ENCODE measurements around the gene SLC25A42. TPM values are rescaled to one million over a fixed set of nuclear protein-coding genes. Genes with fewer than 3 reads are reported as not detected.
"Not testable (repeated sequence)": the region's sequence is repeated elsewhere in the genome, so short reads cannot be mapped to it uniquely, and the experiment has no call there.

Gene SLC25A42, protein sequence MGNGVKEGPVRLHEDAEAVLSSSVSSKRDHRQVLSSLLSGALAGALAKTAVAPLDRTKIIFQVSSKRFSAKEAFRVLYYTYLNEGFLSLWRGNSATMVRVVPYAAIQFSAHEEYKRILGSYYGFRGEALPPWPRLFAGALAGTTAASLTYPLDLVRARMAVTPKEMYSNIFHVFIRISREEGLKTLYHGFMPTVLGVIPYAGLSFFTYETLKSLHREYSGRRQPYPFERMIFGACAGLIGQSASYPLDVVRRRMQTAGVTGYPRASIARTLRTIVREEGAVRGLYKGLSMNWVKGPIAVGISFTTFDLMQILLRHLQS
- 1.3 and 6.2 TPM in 2 replicates for total RNA-seq (2014; rRNA removed; shearing (Covaris generic))

DNA sequence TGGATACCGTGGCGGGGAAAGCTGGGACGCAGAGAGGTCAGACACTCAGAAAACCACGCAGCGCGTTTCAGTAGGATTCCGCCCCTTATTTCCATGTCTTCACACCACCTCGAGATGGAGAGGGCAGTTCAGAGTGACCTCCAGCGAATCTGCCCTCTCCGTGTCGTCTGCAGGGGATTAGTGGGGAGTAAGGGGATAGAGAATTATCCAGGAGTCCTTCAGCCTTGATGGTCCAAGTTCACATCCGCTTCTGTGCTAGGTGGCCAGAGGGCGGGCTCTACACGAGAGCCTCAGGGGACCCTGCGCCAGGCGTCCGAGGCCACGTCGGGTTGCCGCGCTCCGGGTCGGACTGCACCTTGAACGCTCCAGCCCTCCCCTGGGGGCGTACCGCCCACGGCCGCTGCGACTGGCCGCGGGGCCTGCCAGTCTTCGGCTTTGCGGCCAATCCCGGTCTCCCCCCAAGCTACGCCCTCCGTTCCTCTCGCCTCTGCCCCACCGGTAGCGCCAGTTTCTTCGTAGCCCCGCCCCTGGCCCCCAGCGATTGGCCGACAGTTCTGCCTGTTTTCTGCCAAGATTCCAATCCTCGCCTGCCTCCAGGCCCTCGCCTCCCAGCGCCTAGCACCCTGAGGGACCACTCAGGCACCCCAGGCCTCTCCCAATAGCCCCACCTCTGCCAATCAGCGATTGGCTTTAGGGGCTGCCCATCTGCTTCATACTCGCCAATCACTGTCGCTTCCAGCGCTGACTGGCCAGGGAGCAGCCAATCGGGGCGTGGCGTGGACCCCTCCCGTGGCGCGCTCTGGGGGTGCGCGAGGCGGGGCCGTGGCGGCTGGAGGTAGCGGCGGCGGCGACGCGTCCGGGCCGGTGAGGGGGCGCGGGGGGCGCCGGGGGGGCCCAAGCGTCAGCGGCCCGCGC is at the start of gene SLC25A42:
Gene SLC25A42 (plus strand): TSS at position 812 of the 915 bp plus-strand sequence. CDS start 32,131 bp downstream, outside the sequence.
- peak; percentile 100 for DNase-seq (ENCODE audit: low read depth)

DNA sequence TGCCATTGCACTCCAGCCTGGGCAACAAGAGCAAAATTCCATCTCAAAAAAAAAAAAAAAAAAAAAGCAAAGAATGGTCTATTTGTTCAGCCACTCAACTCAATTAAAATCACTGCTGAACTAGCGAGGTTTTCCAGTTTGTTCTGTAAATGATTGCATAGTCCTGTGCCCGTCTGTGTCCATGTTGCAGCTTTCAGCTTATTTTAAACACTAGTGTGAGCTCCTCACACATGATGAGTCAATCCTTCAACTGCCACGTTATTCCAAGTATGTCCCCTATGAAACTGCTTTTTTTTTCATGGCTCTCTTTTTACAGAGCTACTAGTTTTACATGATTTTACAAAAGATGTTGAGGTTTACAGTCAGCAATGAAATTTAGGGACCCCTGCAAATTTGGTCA is 42.7 kb upstream of the SLC25A42 start:
- DNase-seq (ENCODE audit: low read depth) = no peak

DNA sequence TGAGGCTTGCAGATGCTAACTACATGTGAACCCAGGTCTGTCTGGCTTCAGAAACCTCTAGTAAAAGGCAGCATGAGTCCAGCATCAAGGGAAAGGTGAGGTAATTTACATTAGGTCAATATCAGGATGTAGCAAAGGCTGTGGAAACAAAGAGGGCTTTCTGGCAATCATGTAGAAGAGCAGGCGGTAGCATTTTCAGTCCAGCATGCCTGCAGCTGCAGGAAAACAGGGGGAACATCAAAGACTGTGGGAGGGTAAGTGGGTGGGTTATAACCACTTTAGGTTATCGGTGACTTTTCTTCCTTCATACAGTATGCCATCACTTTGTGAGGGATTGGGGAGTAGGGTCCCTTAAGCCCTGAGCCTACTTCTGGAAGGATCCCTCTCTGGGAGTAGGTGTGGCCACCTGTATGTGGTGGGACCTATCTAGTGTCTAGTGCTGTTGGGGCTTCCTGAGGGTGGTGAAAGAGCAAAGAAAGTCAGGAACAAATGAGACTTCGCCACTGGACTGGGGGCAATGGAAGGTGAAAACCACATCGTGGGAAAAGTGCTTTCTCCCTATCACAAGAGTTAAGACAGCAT is 41.3 kb upstream of the SLC25A42 start:
- DNase-seq (ENCODE audit: low read depth) = no peak

DNA sequence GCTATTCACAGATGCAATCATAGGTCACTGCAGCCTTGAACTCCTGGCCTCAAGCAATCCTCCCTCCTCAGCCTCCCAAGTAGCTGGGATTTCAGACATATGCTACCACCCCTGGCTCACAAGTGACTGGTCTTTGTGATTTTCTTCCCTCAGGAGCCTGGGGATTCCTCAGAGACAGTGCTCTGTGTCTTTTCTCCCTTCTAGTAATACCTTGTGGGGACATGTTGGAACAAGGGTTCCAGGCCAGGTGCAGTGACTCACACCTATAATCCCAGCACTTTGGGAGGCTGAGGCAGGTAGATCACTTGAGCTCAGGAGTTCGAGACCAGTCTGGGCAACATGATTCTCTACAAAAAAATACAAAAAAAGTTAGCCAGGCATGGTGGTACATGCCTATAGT is 40.4 kb upstream of the SLC25A42 start:
- not testable (repeated sequence) for DNase-seq (ENCODE audit: low read depth)

DNA sequence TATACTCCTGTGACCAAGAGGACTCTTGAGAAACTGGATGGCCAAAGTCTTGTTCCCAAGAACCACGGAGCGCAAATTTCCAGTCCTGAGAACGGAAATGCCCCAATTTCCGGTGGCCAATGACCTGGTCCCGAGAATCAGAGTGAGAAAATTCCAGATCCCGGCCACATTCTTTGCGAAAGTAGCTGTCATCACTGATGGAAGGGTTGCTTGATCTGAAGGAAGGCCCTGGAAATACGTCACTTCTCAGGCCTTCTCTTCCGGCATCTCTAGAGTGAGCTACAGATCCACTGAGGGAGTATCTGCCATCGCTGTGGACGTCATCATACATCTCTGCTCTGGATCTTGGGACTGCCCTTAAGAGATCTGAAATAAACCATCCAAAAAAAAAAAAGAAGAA is 37.9 kb upstream of the SLC25A42 start:
- DNase-seq (ENCODE audit: low read depth) = no peak

DNA sequence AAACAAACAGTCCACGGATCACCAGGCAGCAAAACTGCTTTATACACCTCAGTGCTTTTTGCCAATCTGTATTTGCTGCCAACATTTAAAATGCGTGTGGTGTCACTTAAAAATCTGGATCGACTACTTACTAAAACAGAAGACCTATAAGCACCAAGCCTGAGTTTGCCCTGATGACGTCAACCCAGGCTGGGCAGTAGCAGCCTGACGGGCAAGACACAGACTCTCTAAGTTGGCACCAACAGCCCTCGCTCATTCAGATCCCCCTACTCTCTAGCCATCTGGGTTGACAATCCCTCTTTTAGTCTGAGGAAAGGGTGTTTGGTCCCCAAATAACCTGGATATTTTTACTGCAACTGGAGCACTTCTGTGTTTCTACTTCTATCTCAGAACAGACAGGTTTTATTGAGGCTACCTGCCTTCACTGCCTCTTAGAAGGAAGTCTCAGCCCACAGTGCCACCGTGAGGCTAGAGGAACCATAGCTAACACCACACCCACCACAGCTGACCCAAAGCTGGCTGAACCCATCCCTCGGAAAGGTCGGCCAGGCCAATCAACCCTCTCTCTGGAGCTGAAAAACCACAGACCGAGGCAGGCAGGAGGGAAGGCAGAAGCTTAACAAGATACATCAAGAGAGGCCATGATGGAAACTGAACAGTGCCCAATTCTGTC is 37.4 kb upstream of the SLC25A42 start:
- no peak for DNase-seq (ENCODE audit: low read depth)

DNA sequence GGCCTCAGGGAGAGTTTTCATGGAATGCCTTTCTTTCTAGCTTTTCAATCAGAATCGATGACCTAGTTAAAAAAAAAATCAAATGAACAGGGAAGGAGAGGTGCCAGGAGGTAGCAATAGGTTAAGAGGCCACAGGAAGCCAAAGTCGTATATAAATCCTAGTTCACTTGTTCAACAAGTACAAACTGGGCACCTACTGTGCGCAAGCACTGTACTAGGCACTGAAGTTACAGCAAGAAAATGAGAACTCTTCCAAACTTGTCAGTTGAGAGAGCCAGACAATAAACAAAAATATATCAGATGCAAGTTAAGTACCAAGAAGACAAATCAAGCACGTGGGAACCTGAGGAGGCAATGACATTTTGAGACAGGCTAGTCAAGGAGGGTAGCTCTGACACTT is 36.6 kb upstream of the SLC25A42 start:
- no peak for DNase-seq (ENCODE audit: low read depth)

DNA sequence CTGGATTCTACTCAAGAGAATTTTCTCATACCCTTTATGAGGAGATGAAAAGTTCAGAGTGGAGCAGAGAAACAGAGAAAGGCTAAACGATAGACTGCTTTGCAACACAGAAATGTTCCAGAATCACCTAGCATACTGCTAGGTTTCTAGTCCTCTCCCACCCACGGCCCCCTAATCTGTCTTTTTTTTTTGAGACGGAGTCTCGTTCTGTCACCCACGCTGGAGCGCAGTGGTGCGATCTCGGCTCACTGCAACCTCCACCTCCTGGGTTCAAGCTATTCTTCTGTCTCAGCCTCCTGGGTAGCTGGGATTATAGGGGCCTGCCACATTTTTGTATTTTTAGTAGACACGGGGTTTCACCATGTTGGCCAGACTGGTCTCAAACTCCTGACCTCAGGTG is 35.3 kb upstream of the SLC25A42 start:
- DNase-seq (ENCODE audit: low read depth) = no peak

DNA sequence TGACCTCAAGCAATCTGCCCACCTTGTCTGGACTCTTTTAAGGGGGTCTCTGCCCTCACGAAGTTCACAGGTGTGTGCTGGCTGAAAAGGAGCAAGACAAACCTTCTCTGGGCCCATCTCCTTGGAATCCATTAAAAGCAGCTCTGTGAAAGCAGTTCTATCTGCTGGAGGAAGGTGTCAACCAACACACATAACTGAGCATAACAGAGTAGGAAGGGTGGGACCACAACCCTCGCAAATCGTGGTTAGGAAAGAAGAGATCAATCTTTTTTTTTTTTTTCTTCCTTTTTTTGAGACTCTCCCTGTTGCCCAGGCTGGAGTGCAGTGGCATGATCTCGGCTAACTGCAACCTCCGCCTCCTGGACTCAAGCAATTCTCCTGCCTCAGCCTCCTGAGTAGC is 31.9 kb upstream of the SLC25A42 start:
- no peak for DNase-seq (ENCODE audit: low read depth)

DNA sequence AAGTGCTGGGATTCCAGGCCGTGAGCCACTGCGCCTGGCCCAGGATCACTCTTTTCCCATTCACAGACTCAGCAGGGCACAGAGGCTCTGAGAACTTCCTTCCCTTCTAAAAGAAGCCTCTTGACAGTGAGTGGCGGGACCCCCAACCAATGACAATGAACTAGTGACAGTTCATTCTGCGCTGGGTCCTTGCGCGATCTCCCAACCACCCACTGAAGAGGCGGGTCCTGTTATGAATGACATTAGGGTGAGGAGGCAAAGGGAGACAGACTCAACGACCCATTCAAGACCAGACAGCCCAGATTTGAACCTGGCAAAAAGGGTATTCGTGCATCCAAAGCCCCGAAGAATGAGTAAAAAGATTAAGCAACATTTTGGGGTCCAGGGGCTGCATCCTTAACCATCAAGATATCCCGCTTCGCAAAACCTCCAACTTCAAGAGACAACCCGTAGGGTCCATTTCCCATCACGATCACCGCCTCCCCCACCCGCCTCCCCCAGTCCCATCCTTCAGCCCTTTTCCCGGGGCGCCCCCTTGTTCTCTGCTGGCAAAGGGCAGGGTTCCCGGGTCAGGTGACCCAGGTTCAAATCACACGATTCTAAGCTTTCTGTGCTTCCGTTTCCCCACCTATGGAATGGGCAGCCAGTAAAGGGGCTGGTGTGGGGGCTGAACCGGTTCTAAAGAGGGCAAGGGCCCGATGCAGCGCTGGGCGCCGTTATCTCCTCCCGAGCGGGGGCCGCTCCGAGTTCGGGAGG is 31.2 kb upstream of the SLC25A42 start:
- peak; percentile 81 for DNase-seq (ENCODE audit: low read depth)

DNA sequence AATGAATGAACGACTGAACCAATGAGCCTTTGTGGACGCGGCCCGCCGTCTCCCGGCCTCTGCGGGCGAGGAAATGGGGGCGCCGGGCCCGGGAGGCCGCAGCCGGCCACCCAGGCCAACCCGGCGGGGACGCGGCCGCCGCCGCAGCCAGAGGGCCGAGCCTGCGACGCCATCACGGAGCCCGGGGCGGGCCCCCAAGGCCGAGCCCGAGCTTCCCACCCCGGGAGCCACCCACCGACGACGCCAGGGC is 30.7 kb upstream of the SLC25A42 start:
- DNase-seq (ENCODE audit: low read depth) = no peak

DNA sequence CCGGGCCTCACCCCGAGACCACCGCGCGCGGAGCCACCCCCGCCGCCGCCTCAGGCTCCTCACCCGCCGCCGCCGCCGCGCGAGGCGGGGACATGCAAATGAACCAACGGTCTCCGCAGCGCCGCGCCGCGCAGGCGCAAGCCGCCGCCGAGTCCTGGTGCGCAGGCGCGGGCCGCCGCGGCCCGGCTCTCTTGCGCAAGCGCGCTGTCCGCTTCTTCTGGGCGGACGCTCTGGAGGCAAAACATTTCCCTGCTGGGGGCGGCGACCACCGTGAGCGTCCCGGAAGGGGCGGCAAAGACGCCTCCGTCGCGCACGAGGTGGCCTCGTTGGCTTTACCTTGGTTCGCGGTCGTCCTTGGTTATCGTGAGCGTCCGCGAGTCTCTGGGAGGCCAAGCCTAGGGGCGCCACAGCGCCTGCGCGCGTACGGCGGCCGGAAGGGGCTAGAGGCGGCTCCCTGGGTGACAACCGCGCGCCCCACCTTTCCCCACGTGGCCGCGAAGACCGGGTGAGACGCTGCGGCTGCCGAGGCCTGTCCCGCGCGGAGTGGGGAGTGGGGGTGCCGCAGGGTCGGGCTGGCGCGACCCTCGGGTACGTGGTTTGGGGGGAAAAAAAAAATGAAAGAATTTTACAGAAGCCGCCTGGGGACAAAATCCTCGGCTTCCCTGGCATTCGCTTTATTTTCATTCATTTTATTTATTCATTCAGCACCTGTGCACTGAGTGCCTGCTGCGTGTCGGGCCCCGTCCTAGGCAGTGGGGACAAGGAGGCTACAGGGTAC is 30.2 kb upstream of the SLC25A42 start, which contains the start of the genes ARMC6 and SUGP2:
Gene ARMC6 (plus strand): TSS at position 178 of the 778 bp plus-strand sequence. CDS start 607 bp downstream, outside the sequence.
Gene SUGP2 (minus strand): TSS at position 92 of the 778 bp plus-strand sequence. CDS start 2,446 bp downstream, outside the sequence.
- DNase-seq (ENCODE audit: low read depth) = peak; percentile 97

DNA sequence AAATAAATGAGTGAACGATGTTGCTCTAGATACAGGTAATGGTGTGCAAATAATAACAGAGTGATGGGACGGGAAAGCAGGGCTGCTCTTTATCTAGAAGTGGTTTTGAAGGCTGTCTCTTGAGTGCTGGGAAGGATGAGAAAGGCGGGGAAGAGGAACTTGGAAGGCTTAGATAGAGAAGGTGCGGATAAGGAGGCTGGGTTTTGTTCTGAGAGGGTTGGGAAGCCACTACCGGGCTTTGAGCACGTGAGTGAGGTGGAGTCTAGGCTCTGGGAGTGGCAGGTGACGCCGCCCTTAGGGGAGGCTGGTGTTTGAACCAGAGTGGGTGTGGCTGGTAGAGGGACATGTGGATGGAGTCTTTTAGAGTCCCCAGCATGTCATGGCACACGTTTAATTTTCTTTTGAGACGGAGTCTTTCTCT is 29.6 kb upstream of the SLC25A42 start:
- peak; percentile 91 for DNase-seq (ENCODE audit: low read depth)

DNA sequence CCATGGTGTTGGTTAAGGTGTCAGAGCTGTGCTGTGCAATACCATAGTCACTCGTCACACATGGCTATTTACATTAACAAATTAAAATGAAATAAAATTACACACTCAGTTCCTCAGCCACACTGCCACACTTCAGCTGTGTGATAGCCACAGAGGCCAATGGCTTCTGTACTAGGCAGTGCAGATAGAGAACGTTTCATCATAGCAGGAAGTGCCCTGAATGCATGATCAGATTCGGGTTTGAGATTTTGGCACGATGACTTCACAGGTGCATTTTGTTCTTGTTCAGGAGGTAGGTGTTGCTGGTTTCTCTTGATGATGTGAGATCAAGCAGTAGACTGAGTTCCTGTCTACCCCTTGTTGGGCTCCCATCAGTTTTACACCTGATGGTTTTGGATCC is 23.9 kb upstream of the SLC25A42 start:
- DNase-seq (ENCODE audit: low read depth) = no peak

DNA sequence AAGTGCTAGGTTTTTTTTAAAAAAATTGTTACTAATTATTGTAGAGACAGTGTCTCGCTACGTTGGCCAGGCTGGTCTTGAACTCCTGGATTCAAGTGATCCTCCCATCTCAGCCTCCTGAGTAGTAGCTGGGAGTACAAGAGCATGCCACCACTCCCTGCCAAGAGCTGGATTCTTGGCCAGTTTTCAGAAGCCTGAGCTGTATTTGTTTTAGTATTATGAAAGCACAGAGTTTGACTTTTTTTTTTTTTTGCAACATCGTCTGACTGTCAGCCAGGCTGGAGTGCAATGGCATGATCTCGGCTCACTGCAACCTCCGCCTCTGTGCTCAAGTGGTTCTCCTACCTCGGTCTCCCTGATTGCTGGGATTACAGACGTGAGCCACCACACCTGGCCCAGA is 23.4 kb upstream of the SLC25A42 start:
- DNase-seq (ENCODE audit: low read depth) = no peak

DNA sequence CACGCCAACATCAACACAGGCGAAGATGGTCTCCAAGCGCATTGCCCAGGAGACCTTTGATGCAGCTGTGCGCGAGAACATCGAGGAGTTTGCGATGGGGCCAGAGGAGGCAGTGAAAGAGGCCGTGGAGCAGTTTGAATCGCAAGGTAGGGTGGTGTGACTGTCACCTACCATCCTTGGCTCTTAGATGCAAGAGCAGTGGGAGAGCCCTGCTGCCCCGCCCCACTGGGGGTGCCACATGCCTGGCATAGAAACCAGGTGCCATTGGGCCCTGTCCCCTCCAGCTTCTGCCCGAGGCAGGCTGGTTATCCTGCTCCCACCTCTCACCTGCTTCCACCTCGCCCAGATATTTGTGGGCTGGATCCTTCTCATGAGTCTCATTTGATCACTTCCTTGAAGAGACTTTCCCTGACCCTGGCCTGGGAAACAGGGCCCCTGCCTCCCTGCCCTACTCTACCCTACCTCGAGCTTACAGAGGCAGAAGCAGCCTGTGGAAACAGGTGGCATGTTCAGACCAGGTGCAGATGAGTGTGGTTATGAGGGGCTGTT is 21.0 kb upstream of the SLC25A42 start:
- DNase-seq (ENCODE audit: low read depth) = no peak

DNA sequence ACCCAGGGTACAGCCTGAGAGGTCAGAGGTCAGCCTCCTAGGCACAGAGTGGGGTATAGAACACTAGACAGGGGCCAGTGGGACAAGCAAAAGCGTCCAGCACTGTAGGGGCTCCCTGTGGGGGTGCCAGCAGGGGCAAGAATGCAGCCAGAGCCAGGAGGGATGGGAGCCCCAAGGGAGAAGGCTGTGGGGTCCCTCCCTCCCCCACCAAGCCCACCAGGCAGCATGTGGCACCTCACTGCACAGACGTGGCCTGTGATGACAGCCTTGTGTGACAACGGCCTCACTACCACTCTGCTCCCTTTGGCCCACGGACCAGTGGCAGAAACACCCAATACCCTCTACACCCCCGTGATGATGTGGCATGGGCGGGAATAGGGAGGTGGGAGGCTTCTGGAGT is 20.3 kb upstream of the SLC25A42 start:
- DNase-seq (ENCODE audit: low read depth) = no peak

DNA sequence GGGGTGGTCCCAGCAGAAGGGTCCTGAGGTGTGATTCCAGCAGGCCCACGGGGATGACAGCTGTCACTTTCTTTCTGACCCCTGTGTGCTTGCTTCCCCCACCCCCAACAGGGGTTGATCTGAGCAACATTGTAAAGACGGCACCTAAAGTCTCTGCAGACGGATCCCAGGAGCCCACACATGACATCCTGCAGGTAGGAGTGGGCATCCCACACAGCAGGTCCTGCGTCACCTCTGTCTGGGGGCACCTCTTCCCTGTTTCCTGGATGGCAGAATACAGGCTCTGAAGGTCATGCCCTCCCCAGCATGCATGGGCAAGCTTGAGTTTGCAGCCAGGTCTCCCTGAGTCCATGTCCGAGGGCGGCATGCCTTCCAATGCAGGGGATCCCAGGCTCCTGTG is 19.9 kb upstream of the SLC25A42 start:
- DNase-seq (ENCODE audit: low read depth) = no peak

DNA sequence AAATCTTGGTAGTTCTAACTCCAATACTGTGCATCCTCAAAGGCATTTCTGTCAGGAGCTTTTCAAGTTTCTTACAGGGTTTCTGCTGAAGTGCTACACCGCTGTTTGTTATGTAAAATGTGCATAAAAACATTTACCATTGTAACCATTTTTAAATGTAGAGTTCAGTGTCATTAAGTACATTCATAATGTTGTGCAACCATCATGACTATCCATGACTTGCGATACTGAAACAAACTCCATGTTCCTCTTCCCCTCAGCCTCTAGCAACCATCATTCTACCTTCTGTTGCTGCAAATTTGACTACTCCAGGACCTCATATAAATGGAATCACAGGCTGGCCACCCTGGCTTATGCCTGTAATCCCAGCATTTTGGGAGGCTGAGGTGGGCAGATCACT is 14.4 kb upstream of the SLC25A42 start:
- no peak for DNase-seq (ENCODE audit: low read depth)

DNA sequence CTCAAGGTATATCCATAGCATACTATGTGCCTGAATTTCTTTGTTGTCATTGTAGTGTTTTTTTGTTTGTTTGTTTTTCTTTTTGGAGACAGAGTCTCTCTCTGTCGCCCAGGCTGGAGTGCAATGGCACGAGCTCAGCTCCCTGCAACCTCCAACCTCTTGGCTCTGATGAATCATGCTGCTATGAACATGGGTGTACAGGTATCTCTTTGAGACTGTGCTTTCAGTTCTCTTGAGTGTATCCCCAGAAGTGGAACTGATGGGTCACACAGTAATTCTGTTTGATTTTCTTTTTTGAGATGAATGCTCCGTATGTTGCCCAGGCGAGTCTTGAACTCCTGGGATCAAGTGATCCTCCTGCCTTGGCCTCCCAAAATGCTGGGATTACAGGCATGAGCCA is 13.7 kb upstream of the SLC25A42 start:
- no peak for DNase-seq (ENCODE audit: low read depth)
